Keratinocyte (primary cell): ENCODE data around the gene EFNA1. TPM values are rescaled to one million over a fixed set of nuclear protein-coding genes. Genes with fewer than 3 reads are reported as not detected.

Experiments used
- DNase-seq: peaks from one replicate; pipeline ENCODE4 v3.0.0-alpha.2; 2011; ENCODE audit warnings: low read depth, missing footprints, low spot score
- FAIRE-seq: peaks from 2 replicates; lab custom pipeline; 2011; peaks lifted over from hg19 to GRCh38; lab: Jason Lieb, UNC
- H2AFZ ChIP-seq: 2 replicates; pipeline ENCODE4 v1.6.0; 2012; ENCODE audit warnings: low read length, control low read depth, inconsistent platforms; ENCODE audit not compliant: control insufficient read depth
- H3K27ac ChIP-seq: 2 replicates; pipeline ENCODE4 v1.5.1; 2011; ENCODE audit warnings: low read length; ENCODE audit not compliant: control insufficient read depth, insufficient read depth
- H3K27me3 ChIP-seq: 3 replicates; pipeline ENCODE4 v1.6.0; 2011; ENCODE audit warnings: low read length; ENCODE audit not compliant: control insufficient read depth, insufficient read depth; ENCODE audit errors: extremely low read depth
- H3K36me3 ChIP-seq, 2 experiments: 2 replicates in 1 of 2; 3 replicates in 1 of 2; pipeline ENCODE4 v1.5.1; 2011; ENCODE audit warnings: low read length in 2 of 2, mild to moderate bottlenecking in 1 of 2; ENCODE audit not compliant: control insufficient read depth in 2 of 2, insufficient read depth in 2 of 2; ENCODE audit errors: extremely low read depth in 1 of 2
- H3K4me1 ChIP-seq: 3 replicates; pipeline ENCODE4 v1.5.1; 2011; ENCODE audit warnings: low read length; ENCODE audit not compliant: control insufficient read depth, insufficient read depth; ENCODE audit errors: extremely low read depth
- H3K4me2 ChIP-seq: 3 replicates; pipeline ENCODE4 v1.6.0; 2011; ENCODE audit warnings: low read depth, low read length; ENCODE audit not compliant: control insufficient read depth, insufficient read depth; ENCODE audit errors: extremely low read depth
- H3K4me3 ChIP-seq, 3 experiments: fragments of 200-600 bp in 1 of 3; sonication (generic) in 1 of 3; 2 replicates in 2 of 3; 3 replicates in 1 of 3; pipeline ENCODE4 v1.5.1; 2011 to 2016; ENCODE audit warnings: low read length in 3 of 3, mild to moderate bottlenecking in 3 of 3, control low read depth in 2 of 3, inconsistent platforms in 1 of 3, low read depth in 1 of 3, mixed read lengths in 1 of 3, mixed run types in 1 of 3, moderate library complexity in 1 of 3; ENCODE audit not compliant: control insufficient read depth in 2 of 3, insufficient read depth in 2 of 3; ENCODE audit errors: extremely low read depth in 1 of 3
- H3K79me2 ChIP-seq: 2 replicates; pipeline ENCODE4 v1.6.0; 2012; ENCODE audit warnings: low read length; ENCODE audit not compliant: control insufficient read depth, insufficient read depth
- H3K9ac ChIP-seq: 3 replicates; pipeline ENCODE4 v1.6.0; 2011; ENCODE audit warnings: low read length; ENCODE audit not compliant: control insufficient read depth, insufficient read depth; ENCODE audit errors: extremely low read depth
- H3K9me1 ChIP-seq: 3 replicates; pipeline ENCODE4 v1.6.0; 2011; ENCODE audit warnings: low read length; ENCODE audit not compliant: control insufficient read depth, insufficient read depth; ENCODE audit errors: extremely low read depth
- H3K9me3 ChIP-seq: 2 replicates; pipeline ENCODE4 v1.5.1; 2012; ENCODE audit warnings: low read depth, low read length; ENCODE audit not compliant: control insufficient read depth
- H4K20me1 ChIP-seq: 3 replicates; pipeline ENCODE4 v1.6.0; 2011; ENCODE audit warnings: low read length; ENCODE audit not compliant: control insufficient read depth, insufficient read depth; ENCODE audit errors: extremely low read depth
- EZH2 ChIP-seq: IDR thresholded peaks from one replicate; pipeline ENCODE4 v1.6.1; 2012; ENCODE audit warnings: inconsistent platforms, mild to moderate bottlenecking, low read length, moderate library complexity
- dilution Hi-C: fragments of 300-500 bp; cut with MboI; formaldehyde crosslinking; loops from one replicate; pipeline ENCODE4 v1.7.0; 2020; ENCODE audit warnings: low sequenced_read_pairs; ENCODE audit not compliant: extremely low pct_ligation_motif_present
- polyA plus RNA-seq, 5 experiments: library from polyadenylated mRNA; depleted of rRNA in 3 of 5; stranded (reverse) in 3 of 5; stranded (forward) in 1 of 5; unstranded in 1 of 5; fragments of >200 nt; gene quantifications; 1 replicate in 1 of 5; 2 replicates in 3 of 5; 3 replicates in 1 of 5; pipeline versions ENCODE4 v1.2.1 to v1.2.3, GENCODE V29; 2011 to 2012; ENCODE audit warnings: missing spikeins in 2 of 5, low read depth in 1 of 5, low replicate concordance in 1 of 5
- TF ChIP-seq, protein P1 (sequence below), 3 experiments: IDR thresholded peaks in 1 of 3; conservative IDR thresholded peaks in 1 of 3; optimal IDR thresholded peaks in 1 of 3; 2 replicates in 2 of 3; 3 replicates in 1 of 3; pipeline versions ENCODE3 to v1.5.1; 2011; ENCODE audit warnings: low read length in 3 of 3, mild to moderate bottlenecking in 3 of 3, moderate library complexity in 2 of 3, control low read depth in 1 of 3, inconsistent platforms in 1 of 3; ENCODE audit not compliant: insufficient read depth in 2 of 3; ENCODE audit errors: extremely low read depth in 1 of 3

EFNA1 gene
- polyA plus RNA-seq, 1 donor (not counting 4 experiments of a cell fraction or from before 2014, with no cell fraction given): 77.5 TPM

DNA sequence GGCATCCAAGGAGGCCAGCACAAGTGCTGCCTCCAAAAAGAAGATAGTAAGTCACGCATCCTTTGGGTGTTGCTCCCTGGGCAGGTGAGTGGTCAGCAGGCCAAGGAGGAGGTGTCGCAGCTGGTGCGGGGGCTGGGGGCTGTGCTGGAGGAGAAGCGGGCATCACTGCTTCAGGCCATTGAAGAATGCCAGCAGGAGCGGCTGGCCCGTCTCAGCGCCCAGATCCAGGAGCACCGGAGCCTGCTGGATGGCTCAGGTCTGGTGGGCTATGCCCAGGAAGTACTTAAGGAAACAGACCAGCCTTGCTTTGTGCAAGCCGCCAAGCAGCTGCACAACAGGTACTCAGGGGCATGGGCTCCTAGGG, 50.2 kb downstream of the EFNA1 start:
- TF ChIP-seq, protein P1, sequence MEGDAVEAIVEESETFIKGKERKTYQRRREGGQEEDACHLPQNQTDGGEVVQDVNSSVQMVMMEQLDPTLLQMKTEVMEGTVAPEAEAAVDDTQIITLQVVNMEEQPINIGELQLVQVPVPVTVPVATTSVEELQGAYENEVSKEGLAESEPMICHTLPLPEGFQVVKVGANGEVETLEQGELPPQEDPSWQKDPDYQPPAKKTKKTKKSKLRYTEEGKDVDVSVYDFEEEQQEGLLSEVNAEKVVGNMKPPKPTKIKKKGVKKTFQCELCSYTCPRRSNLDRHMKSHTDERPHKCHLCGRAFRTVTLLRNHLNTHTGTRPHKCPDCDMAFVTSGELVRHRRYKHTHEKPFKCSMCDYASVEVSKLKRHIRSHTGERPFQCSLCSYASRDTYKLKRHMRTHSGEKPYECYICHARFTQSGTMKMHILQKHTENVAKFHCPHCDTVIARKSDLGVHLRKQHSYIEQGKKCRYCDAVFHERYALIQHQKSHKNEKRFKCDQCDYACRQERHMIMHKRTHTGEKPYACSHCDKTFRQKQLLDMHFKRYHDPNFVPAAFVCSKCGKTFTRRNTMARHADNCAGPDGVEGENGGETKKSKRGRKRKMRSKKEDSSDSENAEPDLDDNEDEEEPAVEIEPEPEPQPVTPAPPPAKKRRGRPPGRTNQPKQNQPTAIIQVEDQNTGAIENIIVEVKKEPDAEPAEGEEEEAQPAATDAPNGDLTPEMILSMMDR (optimal IDR thresholded peaks at IDR 0.05 in 1 of 3, IDR thresholded peaks at IDR 0.05 in 1 of 3, conservative IDR thresholded peaks at IDR 0.05 in 1 of 3; ENCODE audit: extremely low read depth in 1 of 3, insufficient read depth in 2 of 3, low read length in 3 of 3): no peak
- TF ChIP-seq EZH2: no peak
- peaks cover 15% of the 10 kb centered on the region for H3K4me1 ChIP-seq
- H3K9me1 ChIP-seq: no peaks in the 10 kb centered on the region
- peaks cover 1% of the 10 kb centered on the region for H3K79me2 ChIP-seq
- H3K9ac ChIP-seq: no peak overlapping the region
- DNase-seq (no peak), FAIRE-seq (no peak)
- dilution Hi-C loops: no loop called here
- H3K9me3 ChIP-seq: no peaks in the 10 kb centered on the region
- H3K27me3 ChIP-seq: no peaks in the 10 kb centered on the region
- H2AFZ ChIP-seq: no peak overlapping the region
- no peak overlapping the region for H3K4me2 ChIP-seq
- H3K36me3 ChIP-seq: peaks cover 4 to 10% of the 10 kb centered on the region in 2 experiments
- no peaks in the 10 kb centered on the region for H4K20me1 ChIP-seq
- no peak overlapping the region for H3K27ac ChIP-seq
- no peak overlapping the region for H3K4me3 ChIP-seq

DNA sequence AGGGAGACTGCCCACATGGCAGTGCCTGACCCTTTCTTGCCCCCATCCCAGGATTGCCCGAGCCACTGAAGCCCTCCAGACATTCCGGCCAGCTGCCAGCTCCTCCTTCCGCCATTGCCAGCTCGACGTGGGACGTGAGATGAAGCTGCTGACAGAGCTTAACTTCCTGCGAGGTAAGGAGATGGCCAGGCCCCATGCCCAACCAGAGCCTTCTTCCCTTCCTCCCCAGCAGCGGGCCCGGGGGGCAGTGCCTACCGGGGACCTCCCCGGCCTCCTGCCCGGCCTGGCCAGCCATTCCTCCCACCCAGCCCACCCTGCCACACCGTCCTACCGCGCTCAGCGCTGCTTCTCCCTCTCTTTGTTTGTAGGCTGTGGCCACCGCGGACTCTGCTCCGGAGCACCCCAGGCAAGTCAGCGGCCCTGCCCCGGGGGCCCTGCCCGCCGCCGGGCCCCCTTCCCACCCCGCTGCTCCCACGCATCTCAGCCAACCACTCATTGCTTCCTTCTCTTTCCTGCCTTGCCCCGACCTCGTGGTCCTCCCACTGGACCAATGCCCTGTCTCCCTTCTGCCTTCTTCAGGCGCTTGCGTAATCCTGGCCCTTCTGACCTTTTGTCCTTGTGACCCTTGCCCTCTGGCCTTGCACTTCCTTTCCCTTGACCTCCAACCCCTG, 50.9 kb downstream of the EFNA1 start:
- TF ChIP-seq, protein P1 (optimal IDR thresholded peaks at IDR 0.05 in 1 of 3, IDR thresholded peaks at IDR 0.05 in 1 of 3, conservative IDR thresholded peaks at IDR 0.05 in 1 of 3; ENCODE audit: extremely low read depth in 1 of 3, insufficient read depth in 2 of 3, low read length in 3 of 3): no peak
- no peak for TF ChIP-seq EZH2
- H3K9ac ChIP-seq: no peak overlapping the region
- no peaks in the 10 kb centered on the region for H3K27me3 ChIP-seq
- H3K9me1 ChIP-seq: no peaks in the 10 kb centered on the region
- no peaks in the 10 kb centered on the region for H3K79me2 ChIP-seq
- H4K20me1 ChIP-seq: no peaks in the 10 kb centered on the region
- no peak overlapping the region for H3K4me3 ChIP-seq
- peaks cover 12% of the 10 kb centered on the region for H3K4me1 ChIP-seq
- no peak overlapping the region for H2AFZ ChIP-seq
- FAIRE-seq (no peak), DNase-seq (no peak)
- H3K9me3 ChIP-seq: no peaks in the 10 kb centered on the region
- dilution Hi-C loops: no loop called here
- H3K4me2 ChIP-seq: no peak overlapping the region
- no peak overlapping the region for H3K27ac ChIP-seq
- peaks cover 4 to 10% of the 10 kb centered on the region in 2 experiments for H3K36me3 ChIP-seq
